ENCODE measurements around the gene CEP250.

The CEP250 gene

Small RNA genes within 50 kb of the gene (small RNA-seq; reads per million reads assigned to genes)
- gene MIR1289-1 (ENCODE audit: low read depth), result 1.4 reads per million

All from mesenchymal stem cell (in vitro differentiated cells and primary cell).